Right renal cortex interstitium (tissue), 3 donors: ENCODE measurements around the gene UNCX. TPM values are rescaled to one million over a fixed set of nuclear protein-coding genes. Genes with fewer than 3 reads are reported as not detected.

Experiments
- DNase-seq, 3 donors: peaks; one replicate each; pipeline ENCODE4 v3.0.0-alpha.2; 2013; ENCODE audit warnings: low read depth in 3 of 3, low spot score in 2 of 3
- polyA plus RNA-seq, 3 donors: library from polyadenylated mRNA; unstranded; fragments of 120-200 nt; gene quantifications; one replicate each; pipeline ENCODE4 v1.2.1, GENCODE V29; 2013; ENCODE audit not compliant: insufficient read length in 3 of 3

The UNCX gene
- polyA plus RNA-seq, 3 donors: 6.4 to 6.5 (median 6.5) TPM

GRCh38 chr7:1231214-1232102, 1.2 kb upstream of the UNCX start:
- no peak for DNase-seq

GRCh38 chr7:1232103-1232466, 587 bp upstream of the UNCX start:
- no peak for DNase-seq

DNA sequence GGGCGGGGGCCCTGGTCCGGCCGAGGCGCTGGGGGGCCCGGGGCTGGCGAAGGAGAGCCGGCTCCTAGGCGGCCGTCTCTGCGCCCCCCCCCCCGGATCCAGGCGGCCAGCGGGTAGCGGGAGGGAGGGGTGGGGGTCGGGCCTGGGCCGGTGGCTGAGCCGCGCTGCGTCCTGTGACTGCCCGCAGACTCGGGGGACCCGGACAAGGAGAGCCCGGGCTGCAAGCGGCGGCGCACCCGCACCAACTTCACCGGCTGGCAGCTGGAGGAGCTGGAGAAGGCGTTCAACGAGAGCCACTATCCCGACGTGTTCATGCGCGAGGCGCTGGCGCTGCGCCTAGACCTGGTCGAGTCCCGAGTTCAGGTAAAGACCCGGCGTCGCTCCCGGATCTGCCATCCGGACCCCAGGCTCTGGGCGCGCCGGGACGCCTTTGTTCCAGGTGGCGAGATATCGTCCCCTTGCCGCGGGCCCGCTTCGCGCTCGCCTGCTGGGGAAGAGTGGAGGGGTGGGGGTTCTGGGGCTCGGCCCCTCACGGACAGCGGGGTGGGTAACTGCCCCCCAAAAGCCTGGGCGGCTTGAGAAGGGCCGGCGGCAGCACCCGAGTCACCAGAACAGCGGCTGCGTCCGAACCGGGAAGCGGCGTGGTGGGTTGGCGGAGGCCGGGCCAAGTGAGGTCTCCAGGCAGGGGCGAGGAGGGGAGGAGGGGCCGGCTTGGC, 819 bp downstream of the UNCX start:
- no peak for DNase-seq

GRCh38 chr7:1234049-1234880, 1.6 kb downstream of the UNCX start:
- no peak for DNase-seq

- no peak for DNase-seq
Measured at GRCh38 chr7:1234881-1235500, 2.3 kb downstream of the UNCX start.

DNA sequence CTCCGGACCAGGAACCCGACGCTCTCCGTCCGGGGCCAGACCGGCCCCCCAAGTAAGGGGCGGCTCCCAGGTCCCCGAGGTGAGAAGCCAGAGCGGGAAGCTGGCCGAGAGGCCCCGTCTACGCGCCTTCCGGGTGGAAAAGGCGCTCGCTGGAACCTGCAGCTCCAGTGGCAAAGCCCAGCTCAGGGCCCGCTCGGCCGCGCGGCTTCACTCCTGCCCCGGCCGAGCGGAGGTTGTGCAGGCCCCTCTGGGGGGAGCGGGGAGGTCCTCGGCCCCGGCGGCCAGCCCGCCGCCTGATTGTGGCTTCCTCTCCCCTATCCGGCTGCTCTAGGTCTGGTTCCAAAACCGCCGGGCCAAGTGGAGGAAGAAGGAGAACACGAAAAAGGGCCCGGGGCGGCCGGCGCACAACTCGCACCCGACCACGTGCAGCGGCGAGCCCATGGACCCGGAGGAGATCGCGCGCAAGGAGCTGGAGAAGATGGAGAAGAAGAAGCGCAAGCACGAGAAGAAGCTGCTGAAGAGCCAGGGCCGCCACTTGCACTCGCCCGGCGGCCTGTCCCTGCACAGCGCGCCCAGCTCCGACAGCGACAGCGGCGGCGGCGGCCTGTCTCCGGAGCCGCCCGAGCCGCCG, 2.9 kb downstream of the UNCX start:
- DNase-seq: no peak

- no peak for DNase-seq
Measured at GRCh38 chr7:1236132-1236661, 3.5 kb downstream of the UNCX start.

DNA sequence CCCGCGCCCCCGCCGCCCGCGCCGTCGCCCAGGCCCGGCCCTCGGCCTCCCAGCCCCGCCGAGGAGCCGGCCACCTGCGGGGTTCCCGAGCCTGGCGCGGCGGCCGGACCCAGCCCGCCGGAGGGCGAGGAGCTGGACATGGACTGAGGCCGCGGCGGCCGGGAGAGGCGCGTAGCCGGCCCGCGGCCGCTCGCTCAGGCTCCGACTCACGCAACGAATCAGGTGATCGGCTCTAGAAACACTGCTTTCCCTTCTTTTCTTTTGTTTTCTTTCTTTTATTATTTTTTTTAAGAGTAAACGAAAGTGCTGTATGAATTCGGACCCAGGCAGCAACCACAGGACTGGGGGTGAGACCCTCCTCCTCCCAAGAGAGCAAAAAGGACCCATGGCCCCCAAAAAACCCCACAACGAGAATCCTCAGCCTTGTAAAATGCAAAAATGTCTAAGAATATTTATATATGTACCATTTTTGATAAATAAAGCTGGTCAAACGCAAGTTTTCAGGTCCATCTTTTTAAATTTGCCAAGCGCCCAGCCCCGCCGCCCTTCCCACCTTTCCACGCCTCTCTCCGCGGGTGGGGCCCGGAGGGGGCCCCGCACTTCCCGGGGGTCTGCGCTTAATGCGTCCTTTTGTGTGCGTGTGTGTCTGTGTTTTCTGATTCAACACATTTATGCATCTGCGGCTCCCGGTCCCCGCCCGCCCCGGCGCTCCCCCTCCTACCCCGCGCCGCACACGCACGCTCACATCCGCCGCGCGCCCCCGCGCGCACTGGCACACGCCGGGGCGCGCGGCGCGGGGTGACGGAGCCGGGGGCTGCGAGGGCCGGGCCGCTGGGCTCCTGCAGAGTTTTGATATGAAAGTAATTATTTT, 4.4 kb downstream of the UNCX start:
- DNase-seq: no peak

DNA sequence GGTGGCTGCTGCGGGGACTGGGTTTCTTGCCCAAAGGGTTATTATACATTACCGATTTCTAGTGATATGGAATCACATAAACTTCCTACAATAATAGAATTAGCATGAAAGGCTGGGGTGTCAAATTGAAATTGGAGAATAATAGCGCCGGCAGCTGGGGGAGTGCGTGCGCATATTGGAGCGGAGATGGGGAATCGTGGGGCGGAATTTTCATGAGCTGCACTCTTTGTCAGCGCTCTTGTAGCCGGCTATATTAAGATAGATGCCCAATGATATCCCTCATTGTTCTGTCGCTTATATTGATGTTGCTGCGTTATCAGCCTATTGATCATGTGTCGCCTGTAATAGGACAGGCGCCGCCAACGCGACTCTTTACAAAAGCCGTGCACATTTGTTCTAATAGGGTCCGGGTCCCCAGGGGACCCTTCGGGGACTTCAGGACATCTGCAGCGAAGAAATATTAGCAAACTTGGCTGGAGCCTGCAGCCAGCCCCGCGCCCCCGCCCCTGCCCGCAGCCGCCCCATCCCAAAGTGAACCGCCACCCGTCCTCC, 5.1 kb downstream of the UNCX start:
- no peak for DNase-seq

- no peak for DNase-seq
Measured at GRCh38 chr7:1238450-1238882, 5.8 kb downstream of the UNCX start.

- no peak for DNase-seq
Measured at GRCh38 chr7:1238931-1239802, 6.5 kb downstream of the UNCX start.

GRCh38 chr7:1239803-1240516, 7.3 kb downstream of the UNCX start:
- no peak for DNase-seq

DNA sequence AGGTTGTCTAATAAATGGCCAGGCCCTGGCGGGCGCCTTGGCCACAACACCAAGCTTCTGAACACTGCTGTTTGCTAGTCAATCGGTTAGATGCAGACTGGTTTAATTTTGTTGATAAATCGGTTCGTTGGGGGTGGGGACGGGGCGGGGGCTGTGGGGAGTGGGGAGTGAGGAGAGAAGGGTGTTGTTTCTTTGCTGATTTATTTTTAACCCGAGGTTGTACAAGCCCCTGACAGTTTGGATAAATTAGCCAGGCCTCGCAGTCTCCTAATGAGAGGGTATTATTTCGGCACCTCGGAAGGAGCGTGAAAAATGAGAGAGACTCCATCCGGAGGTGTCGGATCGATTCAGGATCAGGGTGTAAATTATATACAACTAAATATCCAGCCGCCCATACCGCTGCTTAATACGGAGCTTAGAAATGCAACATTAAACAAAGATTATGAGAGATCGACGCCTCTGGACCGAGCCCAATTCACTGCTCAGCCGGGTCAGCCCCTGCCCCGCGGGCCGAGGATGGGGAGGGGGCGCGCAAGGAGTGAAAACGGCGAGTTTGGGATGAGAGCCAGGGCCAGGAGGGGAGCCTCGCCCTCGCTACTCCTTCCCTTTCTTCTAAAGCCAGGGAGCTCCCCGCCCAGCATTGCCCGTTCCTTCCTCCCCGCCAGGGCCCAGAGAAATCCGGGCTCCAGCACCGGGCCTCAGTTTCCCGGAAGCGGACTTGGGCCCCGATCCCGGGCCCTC, 8.0 kb downstream of the UNCX start:
- no peak for DNase-seq

- DNase-seq: no peak
Measured at GRCh38 chr7:1241258-1241602, 8.6 kb downstream of the UNCX start.

- no peak for DNase-seq
Measured at GRCh38 chr7:1241603-1242255, 9.1 kb downstream of the UNCX start.

DNA sequence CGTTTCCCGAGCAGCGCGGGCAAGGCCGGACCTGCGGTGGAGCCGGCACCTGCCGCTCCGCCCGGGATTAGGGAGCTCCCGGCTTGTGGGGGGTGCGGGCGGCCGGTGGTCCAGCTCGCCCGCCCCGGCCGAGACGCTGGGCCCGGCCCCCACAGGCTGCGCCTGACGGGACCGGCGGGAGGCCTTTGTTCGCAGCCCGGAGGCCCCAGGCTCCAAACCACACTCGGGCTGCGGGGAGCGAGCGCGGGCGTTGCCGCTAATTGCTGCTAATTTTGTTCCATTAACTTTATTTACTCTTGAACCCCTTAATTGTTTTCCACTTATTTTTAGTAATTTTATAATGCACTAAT, 9.6 kb downstream of the UNCX start:
- no peak for DNase-seq
